ENCODE measurements around the gene SLC25A21.
"Not testable (repeated sequence)": the region's sequence is repeated elsewhere in the genome, so short reads cannot be mapped to it uniquely, and the experiment has no call there.

Gene SLC25A21

GRCh38 chr14:37036669-37037341 lies 135.6 kb downstream of the SLC25A21 start:
- no peak for FAIRE-seq

DNA sequence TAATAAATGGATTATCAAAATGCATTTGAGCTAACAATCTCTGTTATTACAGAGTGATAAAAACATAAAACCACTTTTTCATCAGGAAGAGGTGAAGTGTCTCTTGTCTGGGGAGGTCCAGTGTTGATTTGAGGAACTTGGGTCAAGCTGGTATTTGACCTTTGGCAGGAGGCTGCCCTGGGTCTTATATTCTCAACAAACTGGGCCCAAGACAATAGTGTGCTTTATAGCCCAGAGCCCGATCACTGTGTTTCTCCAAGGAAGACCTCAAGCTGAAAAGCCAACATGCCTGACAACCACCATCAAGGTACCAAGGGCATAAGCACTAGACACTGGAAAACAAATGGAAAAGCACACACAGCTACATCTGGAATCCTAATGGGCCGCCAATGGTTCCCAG lies 137.0 kb downstream of the SLC25A21 start:
- no peak for FAIRE-seq

DNA sequence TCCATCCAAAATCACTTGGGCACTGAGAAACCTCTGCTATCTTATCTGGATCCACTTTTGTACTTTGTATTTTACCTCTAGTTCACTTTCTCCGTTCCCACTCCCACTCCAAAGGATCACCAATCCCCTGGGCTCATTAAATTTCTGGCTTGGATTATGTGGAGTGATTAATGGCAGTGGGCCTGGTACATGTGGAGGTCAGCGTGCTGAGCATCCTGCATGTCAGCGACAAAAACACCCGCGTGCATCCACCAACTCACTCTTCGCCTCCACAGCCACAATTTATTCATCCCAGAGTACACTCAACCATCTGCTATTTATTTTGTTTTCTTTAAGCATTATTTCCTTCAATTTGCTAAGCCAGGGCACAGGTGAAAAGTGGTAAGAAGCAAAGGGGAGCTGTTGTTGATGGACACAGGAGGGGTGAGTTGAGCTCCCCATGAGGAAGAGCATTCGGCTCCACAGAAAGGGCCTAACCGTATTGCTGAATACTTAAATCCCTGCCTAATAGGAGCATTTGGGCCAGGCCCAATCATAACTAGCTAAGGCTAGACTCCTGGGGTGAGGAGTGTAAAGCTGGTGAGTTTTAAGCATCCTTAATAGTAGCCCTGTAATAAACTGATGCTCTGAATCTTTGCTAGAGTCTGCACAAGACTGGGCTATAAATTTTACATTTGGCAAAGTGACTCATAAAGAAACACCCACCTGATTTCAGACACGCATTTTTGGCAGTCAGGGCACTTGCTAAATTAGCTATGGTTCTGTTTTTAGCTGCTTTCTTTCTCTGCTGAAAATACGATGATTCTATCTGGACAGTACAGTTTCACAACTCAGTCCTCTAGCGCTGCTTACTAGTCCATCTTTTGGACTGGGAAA lies 137.8 kb downstream of the SLC25A21 start:
- no peak for FAIRE-seq

DNA sequence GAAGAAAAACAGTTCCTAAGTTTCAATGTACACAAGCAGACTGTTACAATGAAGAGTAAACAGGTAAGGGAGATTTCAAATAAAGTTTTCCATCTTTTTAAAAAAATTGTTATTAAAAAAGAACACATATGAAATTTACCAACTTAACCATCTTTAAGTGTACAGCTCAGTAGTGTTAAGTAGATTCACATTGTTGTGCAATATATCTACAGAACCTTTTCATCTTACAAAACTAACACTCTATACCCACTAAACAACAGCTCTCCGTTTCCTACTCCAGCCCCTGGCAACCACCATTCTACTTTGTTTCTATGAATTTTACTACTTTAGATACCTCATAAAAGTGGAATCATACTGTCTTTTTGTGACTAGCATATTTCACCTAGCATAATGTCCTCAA lies 139.5 kb downstream of the SLC25A21 start:
- FAIRE-seq = no peak

- FAIRE-seq = no peak
Measured at GRCh38 chr14:37027188-37027824, 145.1 kb downstream of the SLC25A21 start.

DNA sequence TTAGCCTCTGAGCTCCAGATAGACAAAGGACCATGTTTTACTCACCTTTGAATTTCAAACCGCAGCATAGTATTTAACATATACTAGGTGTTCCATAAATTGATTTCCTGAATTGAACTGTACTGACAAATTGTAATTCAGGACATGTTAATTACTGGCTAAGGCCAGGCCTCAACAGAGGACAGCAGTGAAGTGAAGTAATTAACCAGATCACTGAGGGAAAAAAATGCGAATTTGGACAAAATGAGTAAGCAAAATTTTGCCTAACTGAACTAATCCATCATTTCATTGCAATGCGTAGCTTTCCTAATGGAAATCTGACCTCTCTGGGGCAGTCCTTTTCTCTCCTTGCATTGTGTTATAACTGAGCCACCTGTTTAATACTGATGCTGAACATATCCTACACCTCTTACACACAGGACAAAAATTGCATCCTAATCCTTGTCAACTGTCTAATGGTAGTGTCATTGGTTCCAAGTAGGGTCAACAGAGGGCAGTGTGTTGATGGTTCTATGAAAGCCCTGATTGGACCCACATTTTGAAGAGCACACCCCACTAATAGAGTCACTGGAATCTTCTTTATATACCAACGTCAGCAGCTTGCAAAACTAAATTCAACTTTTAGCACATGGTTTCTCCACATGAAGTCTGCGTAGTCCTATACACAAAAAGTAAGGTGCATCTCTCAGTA lies 148.4 kb downstream of the SLC25A21 start:
- FAIRE-seq = no peak

- FAIRE-seq = no peak
Measured at GRCh38 chr14:37021390-37021789, 151.0 kb downstream of the SLC25A21 start.

GRCh38 chr14:37019488-37019887 lies 152.9 kb downstream of the SLC25A21 start:
- FAIRE-seq = no peak

DNA sequence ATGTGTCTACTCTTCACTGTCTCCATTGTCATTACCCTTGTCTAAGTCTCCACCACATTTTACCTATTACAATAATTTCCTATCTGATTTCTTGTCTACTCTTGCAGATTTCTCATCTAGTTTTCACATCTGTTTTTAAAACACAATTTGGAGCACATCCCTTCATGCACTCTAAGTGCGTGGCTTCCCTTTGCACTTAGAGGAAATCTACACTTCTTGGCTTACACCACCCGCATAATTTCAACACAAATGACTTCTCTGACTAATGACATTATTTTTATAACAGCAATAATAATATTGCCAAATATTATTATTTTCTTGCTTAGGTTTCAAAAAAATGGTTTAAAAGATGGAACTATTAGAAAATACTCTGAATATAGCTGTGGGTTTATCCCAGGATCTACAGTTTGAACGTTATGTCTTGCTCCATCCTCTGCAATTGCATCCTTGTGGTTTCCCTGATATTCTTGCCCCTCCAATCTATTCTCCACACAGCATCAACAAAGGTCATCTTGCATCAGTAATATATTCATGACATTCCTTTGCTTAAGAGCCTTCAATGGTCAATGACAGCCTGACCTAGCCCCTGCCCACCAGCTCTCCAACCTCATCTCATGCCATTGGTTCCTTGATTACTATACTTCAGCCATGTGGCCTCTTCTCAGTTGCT lies 153.7 kb downstream of the SLC25A21 start:
- no peak for FAIRE-seq

DNA sequence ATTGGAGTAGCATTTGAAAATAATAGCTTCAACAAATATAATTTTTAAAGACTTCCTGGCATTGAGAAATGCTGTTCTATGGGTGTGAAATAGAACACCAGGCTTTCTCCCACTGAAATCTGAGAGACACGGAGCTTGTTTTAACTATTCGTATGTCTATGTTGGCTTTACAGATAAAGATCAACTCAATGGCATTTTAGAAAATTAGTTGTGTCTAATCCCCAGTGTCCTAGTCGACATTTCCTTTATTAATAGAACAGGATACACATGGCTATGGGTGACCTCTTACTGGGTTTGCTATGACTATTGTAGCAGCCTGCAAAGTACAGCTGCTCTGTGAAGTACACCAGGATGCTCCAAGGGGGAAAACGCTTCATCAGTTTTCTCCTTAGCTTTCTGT lies 159.3 kb downstream of the SLC25A21 start:
- FAIRE-seq = no peak

DNA sequence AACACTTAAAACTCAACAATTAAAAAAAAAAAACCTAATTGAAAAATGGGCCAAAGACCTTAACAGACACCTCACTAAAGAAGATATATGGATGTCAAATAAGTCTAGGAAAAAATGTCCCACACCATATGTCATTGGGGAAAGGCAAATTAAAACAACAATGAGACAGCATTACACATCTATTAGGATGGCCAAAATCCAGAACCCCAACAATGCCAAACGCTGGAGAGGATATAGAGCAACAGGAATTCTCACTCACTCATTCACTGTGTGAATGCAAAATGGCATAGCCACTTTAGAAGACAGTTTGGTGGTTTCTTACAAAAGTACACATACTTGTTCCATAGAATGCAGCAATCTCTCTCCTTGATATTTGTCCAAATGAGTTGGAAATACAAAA lies 173.7 kb downstream of the SLC25A21 start:
- no peak for FAIRE-seq

- FAIRE-seq = no peak
Measured at GRCh38 chr14:36997843-36998242, 174.6 kb downstream of the SLC25A21 start.

DNA sequence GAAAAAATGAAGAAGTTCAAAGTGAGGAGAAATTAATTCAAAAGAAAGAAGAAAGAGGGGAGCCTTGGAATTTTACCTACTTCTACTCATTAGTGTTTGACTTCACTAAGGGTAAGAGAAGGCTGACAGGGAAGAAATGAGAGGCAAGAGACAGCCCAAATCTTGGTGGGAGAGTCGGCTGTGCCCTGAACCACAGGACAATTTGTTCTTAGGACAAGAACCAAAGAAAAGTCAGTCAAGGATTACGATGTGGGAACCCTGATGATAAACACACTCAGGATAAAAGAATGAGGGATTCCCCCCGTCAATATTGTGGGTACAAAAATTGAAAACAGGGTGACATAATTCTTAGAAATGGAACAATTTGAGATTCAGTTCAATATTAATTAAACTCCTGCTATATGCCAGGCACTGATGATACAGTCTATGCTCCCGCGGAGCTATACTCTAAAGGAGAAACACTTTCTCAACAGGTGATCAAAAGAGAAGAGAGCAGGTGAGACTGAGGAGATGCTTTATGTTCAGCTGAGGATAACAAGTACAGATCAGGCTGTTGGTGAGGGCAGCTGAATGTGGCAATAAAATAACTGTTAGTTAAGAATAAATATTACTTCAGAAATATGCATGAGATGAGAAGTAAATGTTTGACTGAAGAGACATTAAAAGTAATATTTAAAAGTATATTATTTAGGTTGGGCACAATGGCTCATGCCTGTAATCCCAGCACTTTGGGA lies 175.4 kb downstream of the SLC25A21 start:
- FAIRE-seq = no peak

- no peak for FAIRE-seq
Measured at GRCh38 chr14:36996133-36996856, 176.1 kb downstream of the SLC25A21 start.

- FAIRE-seq = no peak
Measured at GRCh38 chr14:36989806-36990205, 182.6 kb downstream of the SLC25A21 start.

DNA sequence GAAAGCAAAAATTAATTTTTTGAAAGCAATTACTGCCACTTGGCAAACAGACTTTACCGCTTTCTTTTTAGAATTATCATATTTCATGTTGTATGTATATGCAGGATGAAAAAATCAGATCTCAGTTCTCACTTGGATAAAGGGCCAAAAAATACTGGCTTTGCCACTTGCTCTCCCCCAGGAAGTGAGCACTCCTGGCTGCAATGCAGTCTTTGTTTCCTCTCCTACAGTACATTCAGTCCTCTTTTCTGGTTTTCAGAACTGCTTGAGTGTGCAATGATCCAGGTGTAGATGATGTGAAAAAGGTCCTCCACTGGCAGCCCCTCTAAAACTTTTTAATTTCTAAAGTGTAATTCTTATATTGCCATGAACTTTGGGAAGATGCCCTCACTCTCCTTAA lies 183.4 kb downstream of the SLC25A21 start:
- FAIRE-seq = no peak

DNA sequence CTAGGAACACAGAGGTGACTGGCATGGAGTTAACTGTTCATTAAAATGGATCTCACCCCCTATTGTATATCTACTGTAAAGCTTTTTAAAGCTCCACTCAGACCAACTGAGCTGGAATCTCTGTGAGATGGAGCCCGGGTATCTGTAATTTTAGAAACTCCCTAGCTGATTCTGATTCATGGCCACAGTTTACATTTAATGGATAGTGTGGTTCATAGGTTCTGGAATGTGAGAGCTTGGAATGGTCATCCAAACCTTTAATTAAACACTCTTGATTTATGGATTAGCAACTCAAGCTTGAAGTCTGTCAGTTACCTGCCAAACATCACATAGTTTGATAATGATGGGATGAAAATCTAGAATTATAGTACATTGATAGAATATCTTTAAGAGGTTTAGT lies 183.8 kb downstream of the SLC25A21 start:
- no peak for FAIRE-seq

GRCh38 chr14:36986407-36986806 lies 186.0 kb downstream of the SLC25A21 start:
- FAIRE-seq = no peak

DNA sequence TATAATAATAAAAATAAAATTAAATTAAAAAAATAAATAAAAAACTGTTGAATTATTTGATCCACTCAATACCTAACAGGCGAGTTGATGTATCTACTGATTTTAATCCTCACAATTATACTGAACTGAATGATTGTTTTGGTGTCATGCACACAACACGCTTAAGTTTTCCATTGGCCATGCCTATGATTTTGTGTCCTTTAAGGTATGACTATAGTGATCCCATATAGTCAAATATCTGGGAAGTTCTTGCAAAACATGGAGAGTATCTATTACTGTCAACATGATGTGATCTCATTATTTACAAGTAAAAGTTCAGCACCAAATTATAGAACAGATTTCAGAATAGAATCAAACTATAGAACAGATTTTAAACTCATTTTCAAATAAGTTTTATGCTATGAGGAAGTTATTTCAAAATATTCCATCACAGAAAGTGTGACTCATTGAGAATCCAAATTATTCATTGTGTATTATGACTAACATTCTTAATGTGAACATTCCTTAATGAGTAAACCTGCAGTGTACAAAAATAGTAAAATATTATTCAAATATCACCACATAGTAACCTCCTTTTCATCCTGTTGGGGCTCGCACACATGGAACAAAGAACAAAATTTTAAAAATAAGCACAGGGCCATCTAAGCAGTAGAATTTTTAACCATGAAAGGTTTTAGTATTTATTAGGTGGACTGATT lies 190.4 kb downstream of the SLC25A21 start:
- no peak for FAIRE-seq

DNA sequence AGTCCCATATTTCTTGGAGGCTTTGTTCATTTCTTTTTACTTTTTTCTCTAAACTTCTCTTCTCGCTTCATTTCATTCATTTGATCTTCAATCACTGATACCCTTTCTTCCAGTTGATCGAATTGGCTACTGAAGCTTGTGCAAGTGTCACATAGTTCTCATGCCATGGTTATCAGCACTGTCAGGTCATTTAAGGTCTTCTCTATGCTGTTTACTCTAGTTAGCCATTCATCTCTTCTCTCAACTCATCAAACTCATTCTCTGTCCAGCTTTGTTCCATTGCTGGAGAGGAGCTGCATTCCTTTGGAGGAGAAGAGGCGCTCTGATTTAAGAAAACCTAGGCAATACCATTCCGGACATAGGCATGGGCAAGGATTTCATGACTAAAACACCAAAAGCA lies 192.0 kb downstream of the SLC25A21 start:
- not testable (repeated sequence) for FAIRE-seq

DNA sequence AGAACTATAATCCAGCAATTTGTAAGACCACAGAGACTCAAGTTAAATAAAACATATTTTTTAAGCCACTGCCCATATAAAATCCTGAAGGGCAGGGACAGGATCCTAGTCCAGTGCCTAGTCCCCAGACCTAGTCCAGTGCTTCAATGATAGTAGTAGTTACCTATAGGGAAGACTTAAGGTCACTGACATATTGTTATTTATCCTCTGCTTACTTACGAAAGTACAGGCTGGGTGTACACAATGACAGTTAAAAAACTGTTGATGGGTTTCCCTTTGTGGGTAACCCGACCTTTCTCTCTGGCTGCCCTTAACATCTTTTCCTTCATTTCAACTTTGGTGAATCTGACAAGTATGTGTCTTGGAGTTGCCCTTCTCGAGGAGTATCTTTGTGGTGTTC lies 192.5 kb downstream of the SLC25A21 start:
- FAIRE-seq = no peak
